Loucy (cell line): ENCODE measurements around the gene CBARP.
"Not testable (repeated sequence)": the region's sequence is repeated elsewhere in the genome, so short reads cannot be mapped to it uniquely, and the experiment has no call there.

Experiments
- H2AFZ ChIP-seq: fragments of 200-600 bp; sonication (generic); 2 replicates; pipeline ENCODE4 v1.6.0; 2016; ENCODE audit warnings: antibody characterized with exemption, mild to moderate bottlenecking, low read length, moderate library complexity
- H3F3A ChIP-seq: fragments of 200-600 bp; 2 replicates; pipeline ENCODE4 v1.6.0; 2016; ENCODE audit warnings: antibody characterized with exemption, low read depth, mild to moderate bottlenecking
- H3K27me3 ChIP-seq: fragments of 200-600 bp; sonication (generic); 2 replicates; pipeline ENCODE4 v1.6.1; 2014; ENCODE audit warnings: low read length, mild to moderate bottlenecking; ENCODE audit not compliant: insufficient read depth, poor library complexity, severe bottlenecking
- H3K36me3 ChIP-seq: fragments of 200-600 bp; sonication (generic); 2 replicates; pipeline ENCODE4 v1.6.1; 2016; ENCODE audit warnings: low read length; ENCODE audit not compliant: insufficient read depth
- H3K4me1 ChIP-seq: fragments of 200-600 bp; sonication (generic); 2 replicates; pipeline ENCODE4 v1.5.1; 2014; ENCODE audit warnings: low read length, mild to moderate bottlenecking; ENCODE audit not compliant: insufficient read depth, poor library complexity, severe bottlenecking
- H3K4me2 ChIP-seq: fragments of 200-600 bp; sonication (generic); 2 replicates; pipeline ENCODE4 v1.6.0; 2014; ENCODE audit warnings: antibody characterized with exemption, low read length, low read depth, mild to moderate bottlenecking; ENCODE audit not compliant: poor library complexity, severe bottlenecking
- H3K4me3 ChIP-seq: fragments of 200-600 bp; sonication (generic); 2 replicates; pipeline ENCODE4 v1.5.1; 2014; ENCODE audit warnings: low read length, mild to moderate bottlenecking, mixed read lengths; ENCODE audit not compliant: poor library complexity, severe bottlenecking
- H3K79me2 ChIP-seq: fragments of 200-600 bp; sonication (generic); 2 replicates; pipeline ENCODE4 v1.6.1; 2014; ENCODE audit warnings: low read length; ENCODE audit not compliant: insufficient read depth
- H3K9ac ChIP-seq: fragments of 200-600 bp; sonication (generic); 2 replicates; pipeline ENCODE4 v1.6.0; 2014; ENCODE audit warnings: mild to moderate bottlenecking, low read depth, low read length, moderate library complexity; ENCODE audit not compliant: poor library complexity, severe bottlenecking
- H3K9me2 ChIP-seq: fragments of 200-600 bp; sonication (generic); replicated peaks from 2 replicates; pipeline ENCODE4 v1.6.1; 2016; ENCODE audit warnings: low read depth, low read length, mixed read lengths
- H3K9me3 ChIP-seq: fragments of 200-600 bp; sonication (generic); 2 replicates; pipeline ENCODE4 v1.6.1; 2014; ENCODE audit warnings: mild to moderate bottlenecking, antibody characterized with exemption, low read length, low read depth; ENCODE audit not compliant: insufficient read depth
- H4K20me1 ChIP-seq: fragments of 200-600 bp; sonication (generic); 2 replicates; pipeline ENCODE4 v1.6.0; 2014; ENCODE audit warnings: antibody characterized with exemption, low read length, mild to moderate bottlenecking; ENCODE audit not compliant: insufficient read depth, poor library complexity, severe bottlenecking
- CTCF ChIP-seq: fragments of 200-600 bp; sonication (generic); conservative IDR thresholded peaks from 2 replicates; pipeline ENCODE4 v1.5.1; 2014; ENCODE audit warnings: mild to moderate bottlenecking, antibody characterized with exemption, low read length
- EZH2phosphoT487 ChIP-seq: fragments of 200-600 bp; IDR thresholded peaks from 2 replicates; pipeline ENCODE4 v1.6.1; 2018; ENCODE audit warnings: antibody characterized with exemption, mild to moderate bottlenecking, moderate library complexity, borderline replicate concordance

Gene CBARP

GRCh38 chr19:1206150-1206863 lies 31.5 kb downstream of the CBARP start:
- H3K9ac ChIP-seq: peak overlapping the region; percentile 93
- no peaks in the 10 kb centered on the region for H3K9me2 ChIP-seq
- peak overlapping the region; percentile 93 for H3K4me2 ChIP-seq
- peaks cover 53% of the 10 kb centered on the region for H3K79me2 ChIP-seq
- peaks cover 44% of the 10 kb centered on the region for H4K20me1 ChIP-seq
- no peak overlapping the region for H2AFZ ChIP-seq
- peaks cover 32% of the 10 kb centered on the region for H3K4me1 ChIP-seq
- peaks cover 6% of the 10 kb centered on the region; the same call in 1 of the 2 replicates for H3F3A ChIP-seq
- no peaks in the 10 kb centered on the region for H3K9me3 ChIP-seq
- TF ChIP-seq CTCF (no peak), EZH2phosphoT487 (no peak)
- H3K27me3 ChIP-seq: no peaks in the 10 kb centered on the region
- peak overlapping the region; percentile 94 for H3K4me3 ChIP-seq
- H3K36me3 ChIP-seq: no peaks in the 10 kb centered on the region; the same call in 1 of the 2 replicates

GRCh38 chr19:1205114-1206099 lies 32.4 kb downstream of the CBARP start, which contains the start of gene STK11:
TSS of gene STK11 (plus strand) at chr19:1205778. CDS start at chr19:1206914, 1,136 bp downstream.
- peaks cover 6% of the 10 kb centered on the region; the same call in 1 of the 2 replicates for H3F3A ChIP-seq
- peaks cover 39% of the 10 kb centered on the region for H4K20me1 ChIP-seq
- no peak for TF ChIP-seq EZH2phosphoT487
- no peak for TF ChIP-seq CTCF
- H2AFZ ChIP-seq: peak within 1 kb of the TSS; percentile 62
- no peaks in the 10 kb centered on the region for H3K27me3 ChIP-seq
- no peaks in the 10 kb centered on the region for H3K9me3 ChIP-seq
- H3K4me2 ChIP-seq: peak within 1 kb of the TSS; percentile 93
- peak within 1 kb of the TSS; percentile 94 for H3K4me3 ChIP-seq
- peaks cover 44% of the 10 kb centered on the region for H3K79me2 ChIP-seq
- no peaks in the 10 kb centered on the region for H3K9me2 ChIP-seq
- H3K4me1 ChIP-seq: peaks cover 29% of the 10 kb centered on the region
- peak within 1 kb of the TSS; percentile 93 for H3K9ac ChIP-seq
- no peaks in the 10 kb centered on the region; the same call in 1 of the 2 replicates for H3K36me3 ChIP-seq

GRCh38 chr19:1200614-1201013 lies 37.2 kb downstream of the CBARP start:
- not testable (repeated sequence) for H3K4me3 ChIP-seq, H3K79me2 ChIP-seq

More at GRCh38 chr19:1200614-1201013, 37.2 kb downstream of the CBARP start:
- not testable (repeated sequence) for H3K9me2 ChIP-seq, H2AFZ ChIP-seq, H3F3A ChIP-seq, H3K4me2 ChIP-seq, H3K9ac ChIP-seq, H4K20me1 ChIP-seq, H3K27me3 ChIP-seq, H3K36me3 ChIP-seq, H3K9me3 ChIP-seq
- H3K4me1 ChIP-seq: peaks cover 16% of the 10 kb centered on the region
